WTC11 (cell line): ENCODE results near the gene STRN4. TPM values are rescaled to one million over a fixed set of nuclear protein-coding genes. Genes with fewer than 3 reads are reported as not detected.

Experiments
- ATAC-seq: fragments of 200-7000 bp; cut with Tn5 transposase; 2 replicates; pipeline ENCODE4 v1.10.0; 2021; ENCODE audit warnings: mild to moderate bottlenecking, moderate library complexity
- CTCF ChIA-PET: fragments of 300-600 bp; sonication (Branson Sonifier 250); formaldehyde crosslinking; loops from one replicate; lab custom pipeline; 2021; ENCODE audit warnings: antibody characterized with exemption; lab: Charles Lee
- POLR2A ChIA-PET: fragments of 350-600 bp; sonication (Branson Sonifier 250); formaldehyde crosslinking; loops from one replicate; lab custom pipeline; 2021; ENCODE audit warnings: antibody characterized with exemption; lab: Charles Lee
- DNase-seq: peaks from one replicate; pipeline ENCODE4 v3.0.0; 2021; ENCODE audit warnings: low spot score
- H3K27ac Mint-ChIP-seq: 2 replicates; pipeline ENCODE4 v1.8.0; 2021; ENCODE audit warnings: mixed read lengths
- H3K27me3 Mint-ChIP-seq: 2 replicates; pipeline ENCODE4 v1.8.0; 2021; ENCODE audit warnings: low read depth, mild to moderate bottlenecking, moderate library complexity, mixed read lengths
- H3K36me3 Mint-ChIP-seq: 2 replicates; pipeline ENCODE4 v1.8.0; 2021; ENCODE audit warnings: mixed read lengths
- H3K4me1 Mint-ChIP-seq: 2 replicates; pipeline ENCODE4 v1.8.0; 2022; ENCODE audit warnings: mixed read lengths
- H3K4me3 Mint-ChIP-seq: 2 replicates; pipeline ENCODE4 v1.8.0; 2021; ENCODE audit warnings: mild to moderate bottlenecking, moderate library complexity, mixed read lengths
- H3K9me3 Mint-ChIP-seq: 2 replicates; pipeline ENCODE4 v1.8.0; 2021; ENCODE audit warnings: mixed read lengths
- ATF1 ChIP-seq: sonication (generic); formaldehyde crosslinking; IDR thresholded peaks from 2 replicates; pipeline ENCODE4 v1.8.1; 2023; ENCODE audit warnings: mild to moderate bottlenecking, moderate library complexity, missing genetic modification reagents
- FOXJ3 ChIP-seq: sonication (generic); formaldehyde crosslinking; IDR thresholded peaks from 2 replicates; pipeline ENCODE4 v1.9.0; 2021; ENCODE audit warnings: missing genetic modification reagents, mild to moderate bottlenecking, borderline replicate concordance
- GTF2I ChIP-seq: fragments of 250-450 bp; sonication (Bioruptor Pico); conservative IDR thresholded peaks from 2 replicates; pipeline ENCODE4 v1.4.0; 2021; ENCODE audit warnings: mild to moderate bottlenecking
- JAZF1 ChIP-seq: fragments of 250-450 bp; sonication (Bioruptor Pico); IDR thresholded peaks from 2 replicates; pipeline ENCODE4 v1.9.0; 2021; ENCODE audit warnings: moderate library complexity, mild to moderate bottlenecking, inconsistent platforms
- JUN ChIP-seq: sonication (generic); formaldehyde crosslinking; IDR thresholded peaks from 2 replicates; pipeline ENCODE4 v1.8.0; 2023; ENCODE audit warnings: mild to moderate bottlenecking, missing genetic modification reagents
- NFYB ChIP-seq: sonication (generic); formaldehyde crosslinking; conservative IDR thresholded peaks from 2 replicates; pipeline ENCODE4 v1.8.0; 2022; ENCODE audit warnings: low read depth, missing genetic modification reagents
- NR1H2 ChIP-seq: sonication (generic); formaldehyde crosslinking; IDR thresholded peaks from 2 replicates; pipeline ENCODE4 v1.9.0; 2021; ENCODE audit warnings: mild to moderate bottlenecking, moderate library complexity, missing genetic modification reagents
- RELA ChIP-seq: sonication (generic); formaldehyde crosslinking; IDR thresholded peaks from 2 replicates; pipeline ENCODE4 v1.8.1; 2022; ENCODE audit warnings: missing genetic modification reagents, mild to moderate bottlenecking, borderline replicate concordance
- SOX15 ChIP-seq: fragments of 250-450 bp; sonication (Bioruptor Pico); IDR thresholded peaks from 2 replicates; pipeline ENCODE4 v1.9.0; 2021; ENCODE audit warnings: mild to moderate bottlenecking
- SP1 ChIP-seq: sonication (generic); formaldehyde crosslinking; conservative IDR thresholded peaks from 2 replicates; pipeline ENCODE4 v1.8.1; 2022; ENCODE audit warnings: missing genetic modification reagents
- TEAD1 ChIP-seq: sonication (generic); formaldehyde crosslinking; IDR thresholded peaks from 2 replicates; pipeline ENCODE4 v1.8.0; 2022; ENCODE audit warnings: mild to moderate bottlenecking, missing genetic modification reagents
- ZBTB21 ChIP-seq: sonication (generic); formaldehyde crosslinking; IDR thresholded peaks from 2 replicates; pipeline ENCODE4 v1.8.1; 2023; ENCODE audit warnings: mild to moderate bottlenecking, missing genetic modification reagents, borderline replicate concordance
- ZNF121 ChIP-seq: sonication (generic); formaldehyde crosslinking; IDR thresholded peaks from 2 replicates; pipeline ENCODE4 v1.8.0; 2023; ENCODE audit warnings: missing genetic modification reagents
- ZNF416 ChIP-seq: fragments of 250-450 bp; sonication (Bioruptor Pico); IDR thresholded peaks from 2 replicates; pipeline ENCODE4 v1.9.0; 2021; ENCODE audit warnings: mild to moderate bottlenecking, inconsistent platforms
- total RNA-seq: library from RNA; stranded (reverse); gene quantifications from 3 replicates; pipeline ENCODE4 v1.2.3, GENCODE V29; 2021
- TF ChIP-seq, protein P1 (sequence below): sonication (generic); formaldehyde crosslinking; IDR thresholded peaks from 2 replicates; pipeline ENCODE4 v1.8.1; 2023; ENCODE audit warnings: mild to moderate bottlenecking, missing genetic modification reagents, moderate library complexity
- TF ChIP-seq, protein P2 (sequence below): sonication (generic); formaldehyde crosslinking; conservative IDR thresholded peaks from 2 replicates; pipeline ENCODE4 v1.8.1; 2023; ENCODE audit warnings: mild to moderate bottlenecking, low read depth, missing genetic modification reagents, moderate library complexity
- TF ChIP-seq, protein P3 (sequence below): sonication (generic); formaldehyde crosslinking; IDR thresholded peaks from 2 replicates; pipeline ENCODE4 v1.8.1; 2023; ENCODE audit warnings: mild to moderate bottlenecking, missing genetic modification reagents
- TF ChIP-seq, protein P4 (sequence below): sonication (generic); formaldehyde crosslinking; IDR thresholded peaks from 2 replicates; pipeline ENCODE4 v1.8.0; 2022; ENCODE audit warnings: mild to moderate bottlenecking, missing genetic modification reagents
- TF ChIP-seq, protein P5 (sequence below): sonication (generic); formaldehyde crosslinking; IDR thresholded peaks from 2 replicates; pipeline ENCODE4 v1.8.1; 2022; ENCODE audit warnings: mild to moderate bottlenecking, moderate library complexity, missing genetic modification reagents

STRN4 gene
- total RNA-seq, 1 experiment from 2014 or later = 144 TPM

DNA sequence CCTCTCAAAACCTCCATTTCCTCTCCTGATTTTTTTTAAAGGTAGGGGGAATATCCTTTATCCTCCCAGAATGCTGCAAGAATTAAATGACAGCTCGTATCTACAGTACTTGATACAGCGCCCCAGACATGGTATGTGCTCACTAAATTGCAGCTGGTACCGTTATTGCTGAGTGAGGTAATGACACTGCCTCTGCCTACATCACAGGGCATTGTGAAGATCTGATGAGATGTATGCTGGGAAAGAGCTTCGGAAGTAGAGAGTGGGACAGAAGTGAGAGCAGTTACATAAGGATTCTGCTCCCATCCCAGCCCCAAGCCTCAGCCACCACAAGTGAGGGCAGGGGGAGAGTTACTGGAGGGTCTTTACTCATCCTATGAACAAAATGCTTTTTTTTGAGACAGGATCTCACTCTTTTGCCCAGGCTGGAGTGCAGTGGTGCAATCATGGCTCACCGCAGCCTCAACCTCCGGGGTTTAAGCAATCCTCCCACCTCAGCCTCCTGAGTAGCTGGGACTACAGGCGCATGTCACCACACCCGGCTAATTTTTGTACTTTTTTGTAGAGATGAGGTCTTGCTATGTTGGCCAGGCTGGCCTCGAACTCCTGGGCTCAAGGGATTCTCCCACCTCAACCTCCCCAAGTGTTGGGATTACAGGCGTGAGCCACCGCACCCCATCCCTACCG is 2.1 kb downstream of the STRN4 start:
- TF ChIP-seq ZNF121 (CRISPR knock-in tag) = peak; percentile 60
- no peak for TF ChIP-seq ZBTB21 (CRISPR knock-in tag)
- H3K27me3 Mint-ChIP-seq = no peaks in the 10 kb centered on the region
- H3K27ac Mint-ChIP-seq = peak overlapping the region; percentile 45; the same call in 1 of the 2 replicates
- peaks cover 50% of the 10 kb centered on the region for H3K4me1 Mint-ChIP-seq
- no peak for ATAC-seq
- DNase-seq = no peak
- H3K9me3 Mint-ChIP-seq = no peaks in the 10 kb centered on the region
- no peaks in the 10 kb centered on the region for H3K36me3 Mint-ChIP-seq
- ChIA-PET CTCF (interaction anchor here (0.8 to 1.8 kb wide), 4 partner anchors 16 to 82 kb away, joined by 3 to 7 read pairs (median 4); no protein-coding TSS in a partner anchor), POLR2A (no interaction called here)
- H3K4me3 Mint-ChIP-seq = peak overlapping the region; percentile 96

DNA sequence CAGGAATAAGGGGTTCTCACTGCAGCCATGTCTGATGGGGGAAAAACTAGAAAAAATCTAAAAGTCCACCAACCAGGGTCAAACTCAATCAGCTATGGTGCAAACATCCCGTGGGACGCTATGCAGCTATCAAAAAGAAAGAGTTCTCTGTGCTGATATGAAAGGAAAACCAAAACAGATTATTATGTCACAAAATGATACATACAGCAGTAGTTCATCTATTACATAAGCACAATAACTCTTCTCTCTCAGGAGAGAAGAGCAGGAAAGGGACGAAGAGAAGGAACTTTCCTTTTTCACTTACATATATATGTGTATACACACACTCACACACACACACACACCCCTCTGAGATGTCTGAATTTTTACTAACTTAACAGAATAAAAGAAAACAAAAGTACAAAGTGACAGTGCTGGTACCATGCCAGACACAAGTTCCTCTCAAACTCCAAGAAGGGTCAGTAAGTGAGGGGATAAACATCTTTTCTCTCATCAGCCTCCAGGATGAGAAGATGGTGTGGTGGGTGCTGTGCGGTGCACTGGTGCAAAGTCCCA is 3.2 kb downstream of the STRN4 start:
- peaks cover 2% of the 10 kb centered on the region; the same call in 1 of the 2 replicates for H3K36me3 Mint-ChIP-seq
- DNase-seq (no peak), ATAC-seq (no peak)
- H3K9me3 Mint-ChIP-seq = no peaks in the 10 kb centered on the region
- peaks cover 45% of the 10 kb centered on the region for H3K4me1 Mint-ChIP-seq
- CTCF ChIA-PET = interaction anchor here (1.8 kb wide), 1 partner anchor 24 kb away, joined by 4 read pairs; no protein-coding TSS in a partner anchor
- POLR2A ChIA-PET = no interaction called here
- TF ChIP-seq NFYB (CRISPR knock-in tag) (no peak), JAZF1 (CRISPR knock-in tag) (no peak), ZNF416 (CRISPR knock-in tag) (no peak), RELA (CRISPR knock-in tag) (no peak), SOX15 (no peak), SP1 (CRISPR knock-in tag) (no peak)
- TF ChIP-seq, protein P1, sequence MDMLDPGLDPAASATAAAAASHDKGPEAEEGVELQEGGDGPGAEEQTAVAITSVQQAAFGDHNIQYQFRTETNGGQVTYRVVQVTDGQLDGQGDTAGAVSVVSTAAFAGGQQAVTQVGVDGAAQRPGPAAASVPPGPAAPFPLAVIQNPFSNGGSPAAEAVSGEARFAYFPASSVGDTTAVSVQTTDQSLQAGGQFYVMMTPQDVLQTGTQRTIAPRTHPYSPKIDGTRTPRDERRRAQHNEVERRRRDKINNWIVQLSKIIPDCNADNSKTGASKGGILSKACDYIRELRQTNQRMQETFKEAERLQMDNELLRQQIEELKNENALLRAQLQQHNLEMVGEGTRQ (CRISPR knock-in tag) = no peak
- H3K4me3 Mint-ChIP-seq = no peak overlapping the region; the same call in 1 of the 2 replicates
- H3K27me3 Mint-ChIP-seq = no peaks in the 10 kb centered on the region
- no peak overlapping the region for H3K27ac Mint-ChIP-seq

DNA sequence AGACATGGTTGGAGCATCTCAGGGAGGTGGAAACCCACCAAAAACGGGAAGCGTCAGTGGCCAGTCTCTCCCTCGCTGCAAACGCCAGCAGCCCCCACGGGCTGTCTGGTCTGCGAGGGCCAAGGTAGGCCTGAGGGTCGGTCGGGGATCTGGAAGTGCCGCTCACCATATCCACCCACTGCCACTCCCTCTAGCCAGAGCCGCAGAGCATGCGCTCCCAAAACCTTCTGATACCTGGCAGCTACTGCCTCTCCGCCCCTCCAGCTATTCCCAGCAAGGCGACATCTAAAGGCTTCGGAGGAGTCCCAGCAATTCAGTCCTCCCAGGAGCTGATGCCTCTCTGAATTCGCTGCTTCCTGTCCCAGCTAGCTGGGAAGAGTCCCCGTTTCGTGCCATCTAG is 4.8 kb downstream of the STRN4 start:
- Mint-ChIP-seq H3K27me3 (no peaks in the 10 kb centered on the region), H3K4me1 (peaks cover 39% of the 10 kb centered on the region), H3K9me3 (no peaks in the 10 kb centered on the region), H3K36me3 (peaks cover 17% of the 10 kb centered on the region), H3K27ac (peak overlapping the region; percentile 43; the same call in 1 of the 2 replicates), H3K4me3 (no peak overlapping the region)
- ATAC-seq (peak; percentile 8; the same call in 1 of the 2 replicates), DNase-seq (no peak)
- POLR2A ChIA-PET = interaction anchor here (0.8 to 1.2 kb wide), 4 partner anchors 25 to 141 kb away, joined by 3 to 5 read pairs (median 3); partner anchors contain the start of genes CALM3 and PRKD2
- TF ChIP-seq ATF1 (CRISPR knock-in tag) (no peak), TEAD1 (no peak)
- TF ChIP-seq, protein P2, sequence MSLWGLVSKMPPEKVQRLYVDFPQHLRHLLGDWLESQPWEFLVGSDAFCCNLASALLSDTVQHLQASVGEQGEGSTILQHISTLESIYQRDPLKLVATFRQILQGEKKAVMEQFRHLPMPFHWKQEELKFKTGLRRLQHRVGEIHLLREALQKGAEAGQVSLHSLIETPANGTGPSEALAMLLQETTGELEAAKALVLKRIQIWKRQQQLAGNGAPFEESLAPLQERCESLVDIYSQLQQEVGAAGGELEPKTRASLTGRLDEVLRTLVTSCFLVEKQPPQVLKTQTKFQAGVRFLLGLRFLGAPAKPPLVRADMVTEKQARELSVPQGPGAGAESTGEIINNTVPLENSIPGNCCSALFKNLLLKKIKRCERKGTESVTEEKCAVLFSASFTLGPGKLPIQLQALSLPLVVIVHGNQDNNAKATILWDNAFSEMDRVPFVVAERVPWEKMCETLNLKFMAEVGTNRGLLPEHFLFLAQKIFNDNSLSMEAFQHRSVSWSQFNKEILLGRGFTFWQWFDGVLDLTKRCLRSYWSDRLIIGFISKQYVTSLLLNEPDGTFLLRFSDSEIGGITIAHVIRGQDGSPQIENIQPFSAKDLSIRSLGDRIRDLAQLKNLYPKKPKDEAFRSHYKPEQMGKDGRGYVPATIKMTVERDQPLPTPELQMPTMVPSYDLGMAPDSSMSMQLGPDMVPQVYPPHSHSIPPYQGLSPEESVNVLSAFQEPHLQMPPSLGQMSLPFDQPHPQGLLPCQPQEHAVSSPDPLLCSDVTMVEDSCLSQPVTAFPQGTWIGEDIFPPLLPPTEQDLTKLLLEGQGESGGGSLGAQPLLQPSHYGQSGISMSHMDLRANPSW (CRISPR knock-in tag) = no peak
- CTCF ChIA-PET = interaction anchor here (0.9 to 2.3 kb wide), 8 partner anchors 12 to 124 kb away, joined by 3 to 26 read pairs (median 6); no protein-coding TSS in a partner anchor

DNA sequence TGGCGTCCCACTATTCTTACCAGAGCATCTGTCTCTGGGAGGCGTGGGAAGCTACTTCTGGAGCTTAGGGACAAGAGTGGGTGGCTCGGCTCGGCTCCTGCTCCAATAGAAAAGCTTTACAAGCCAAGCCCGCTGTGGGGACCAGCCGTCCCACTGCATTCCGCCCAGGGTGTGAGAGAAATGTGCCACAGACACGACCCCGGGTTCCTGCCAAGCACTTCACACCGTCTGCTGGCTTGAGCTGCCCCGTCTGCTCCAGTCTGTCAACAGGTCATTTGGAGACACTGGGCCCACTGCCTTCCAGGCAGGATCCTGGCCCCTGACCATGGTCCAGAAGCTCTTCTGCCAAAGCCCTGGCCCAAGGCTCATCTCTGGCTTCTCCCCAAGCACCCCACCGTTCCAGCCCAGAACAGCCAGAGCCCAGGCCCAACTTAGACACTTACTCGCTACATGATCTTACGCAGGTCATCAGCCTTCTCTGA is 6.9 kb downstream of the STRN4 start:
- ChIA-PET POLR2A (no interaction called here), CTCF (interaction anchor here (0.9 to 1.6 kb wide), 3 partner anchors 10 to 28 kb away, joined by 3 to 6 read pairs (median 3); no protein-coding TSS in a partner anchor)
- TF ChIP-seq, protein P3, sequence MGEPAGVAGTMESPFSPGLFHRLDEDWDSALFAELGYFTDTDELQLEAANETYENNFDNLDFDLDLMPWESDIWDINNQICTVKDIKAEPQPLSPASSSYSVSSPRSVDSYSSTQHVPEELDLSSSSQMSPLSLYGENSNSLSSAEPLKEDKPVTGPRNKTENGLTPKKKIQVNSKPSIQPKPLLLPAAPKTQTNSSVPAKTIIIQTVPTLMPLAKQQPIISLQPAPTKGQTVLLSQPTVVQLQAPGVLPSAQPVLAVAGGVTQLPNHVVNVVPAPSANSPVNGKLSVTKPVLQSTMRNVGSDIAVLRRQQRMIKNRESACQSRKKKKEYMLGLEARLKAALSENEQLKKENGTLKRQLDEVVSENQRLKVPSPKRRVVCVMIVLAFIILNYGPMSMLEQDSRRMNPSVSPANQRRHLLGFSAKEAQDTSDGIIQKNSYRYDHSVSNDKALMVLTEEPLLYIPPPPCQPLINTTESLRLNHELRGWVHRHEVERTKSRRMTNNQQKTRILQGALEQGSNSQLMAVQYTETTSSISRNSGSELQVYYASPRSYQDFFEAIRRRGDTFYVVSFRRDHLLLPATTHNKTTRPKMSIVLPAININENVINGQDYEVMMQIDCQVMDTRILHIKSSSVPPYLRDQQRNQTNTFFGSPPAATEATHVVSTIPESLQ = no peak
- TF ChIP-seq, protein P4, sequence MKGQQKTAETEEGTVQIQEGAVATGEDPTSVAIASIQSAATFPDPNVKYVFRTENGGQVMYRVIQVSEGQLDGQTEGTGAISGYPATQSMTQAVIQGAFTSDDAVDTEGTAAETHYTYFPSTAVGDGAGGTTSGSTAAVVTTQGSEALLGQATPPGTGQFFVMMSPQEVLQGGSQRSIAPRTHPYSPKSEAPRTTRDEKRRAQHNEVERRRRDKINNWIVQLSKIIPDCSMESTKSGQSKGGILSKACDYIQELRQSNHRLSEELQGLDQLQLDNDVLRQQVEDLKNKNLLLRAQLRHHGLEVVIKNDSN (CRISPR knock-in tag) = no peak
- TF ChIP-seq NR1H2 (CRISPR knock-in tag) (no peak), GTF2I (CRISPR knock-in tag) (no peak), JUN (CRISPR knock-in tag) (no peak), FOXJ3 (no peak), SOX15 (no peak)
- TF ChIP-seq, protein P5, sequence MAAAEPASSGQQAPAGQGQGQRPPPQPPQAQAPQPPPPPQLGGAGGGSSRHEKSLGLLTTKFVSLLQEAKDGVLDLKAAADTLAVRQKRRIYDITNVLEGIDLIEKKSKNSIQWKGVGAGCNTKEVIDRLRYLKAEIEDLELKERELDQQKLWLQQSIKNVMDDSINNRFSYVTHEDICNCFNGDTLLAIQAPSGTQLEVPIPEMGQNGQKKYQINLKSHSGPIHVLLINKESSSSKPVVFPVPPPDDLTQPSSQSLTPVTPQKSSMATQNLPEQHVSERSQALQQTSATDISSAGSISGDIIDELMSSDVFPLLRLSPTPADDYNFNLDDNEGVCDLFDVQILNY = no peak

More for the DNA sequence above, 6.9 kb downstream of the STRN4 start:
- H3K4me1 Mint-ChIP-seq = peaks cover 29% of the 10 kb centered on the region
- H3K36me3 Mint-ChIP-seq = peaks cover 22% of the 10 kb centered on the region
- no peaks in the 10 kb centered on the region for H3K9me3 Mint-ChIP-seq
- H3K27me3 Mint-ChIP-seq = no peaks in the 10 kb centered on the region
- DNase-seq = no peak
- ATAC-seq = no peak
- peak overlapping the region; percentile 34 for H3K27ac Mint-ChIP-seq
- no peak overlapping the region for H3K4me3 Mint-ChIP-seq
